RWPE2 (cell line): ENCODE measurements around the gene ZNF385A.
A peak's percentile ranks its signal among the peaks of the same experiment; 100 is the strongest.

Experiments
- ATAC-seq: fragments of 200-7000 bp; cut with Tn5 transposase; 3 replicates; pipeline ENCODE4 v1.9.1; 2021; ENCODE audit warnings: low read depth
- DNase-seq: peaks from one replicate; pipeline ENCODE4 v3.0.0-alpha.2; 2020; ENCODE audit warnings: low spot score
- H3K27ac ChIP-seq: fragments of 450-650 bp; 2 replicates; pipeline ENCODE4 v1.5.1; 2017; ENCODE audit warnings: mild to moderate bottlenecking; ENCODE audit not compliant: poor library complexity, severe bottlenecking
- H3K27me3 ChIP-seq: fragments of 250-450 bp; sonication (Bioruptor Pico); 2 replicates; pipeline ENCODE4 v1.5.1; 2021; ENCODE audit warnings: mild to moderate bottlenecking, moderate library complexity; ENCODE audit not compliant: insufficient read depth, poor library complexity, severe bottlenecking
- H3K36me3 ChIP-seq: fragments of 250-450 bp; sonication (Bioruptor Pico); 2 replicates; pipeline ENCODE4 v1.5.1; 2020; ENCODE audit warnings: low read depth, mild to moderate bottlenecking, moderate library complexity
- H3K4me1 ChIP-seq: fragments of 250-450 bp; sonication (Bioruptor Pico); 2 replicates; pipeline ENCODE4 v1.5.1; 2021; ENCODE audit warnings: mild to moderate bottlenecking, moderate library complexity; ENCODE audit not compliant: insufficient read depth, poor library complexity, severe bottlenecking
- H3K4me3 ChIP-seq: fragments of 250-450 bp; sonication (Bioruptor Pico); 2 replicates; pipeline ENCODE4 v1.5.1; 2021; ENCODE audit warnings: mild to moderate bottlenecking, moderate library complexity; ENCODE audit not compliant: severe bottlenecking
- H3K9me3 ChIP-seq: fragments of 250-450 bp; sonication (Bioruptor Pico); 2 replicates; pipeline ENCODE4 v1.5.1; 2021; ENCODE audit warnings: mild to moderate bottlenecking, moderate library complexity; ENCODE audit not compliant: severe bottlenecking
- CTCF ChIP-seq: fragments of 450-650 bp; IDR thresholded peaks from one replicate; pipeline ENCODE4 v1.5.1; 2017; ENCODE audit warnings: mild to moderate bottlenecking, moderate library complexity; ENCODE audit not compliant: poor library complexity, severe bottlenecking

Gene ZNF385A

GRCh38 chr12:54393743-54394142 is 9.2 kb upstream of the ZNF385A start:
- peaks cover 16% of the 10 kb centered on the region for H3K4me1 ChIP-seq
- ATAC-seq (no peak), DNase-seq (no peak)
- H3K27me3 ChIP-seq, result no peaks in the 10 kb centered on the region
- H3K36me3 ChIP-seq, result peaks cover 47% of the 10 kb centered on the region
- H3K9me3 ChIP-seq, result no peaks in the 10 kb centered on the region
- no peak for TF ChIP-seq CTCF
- H3K4me3 ChIP-seq, result no peak overlapping the region
- H3K27ac ChIP-seq, result peak overlapping the region; percentile 67

DNA sequence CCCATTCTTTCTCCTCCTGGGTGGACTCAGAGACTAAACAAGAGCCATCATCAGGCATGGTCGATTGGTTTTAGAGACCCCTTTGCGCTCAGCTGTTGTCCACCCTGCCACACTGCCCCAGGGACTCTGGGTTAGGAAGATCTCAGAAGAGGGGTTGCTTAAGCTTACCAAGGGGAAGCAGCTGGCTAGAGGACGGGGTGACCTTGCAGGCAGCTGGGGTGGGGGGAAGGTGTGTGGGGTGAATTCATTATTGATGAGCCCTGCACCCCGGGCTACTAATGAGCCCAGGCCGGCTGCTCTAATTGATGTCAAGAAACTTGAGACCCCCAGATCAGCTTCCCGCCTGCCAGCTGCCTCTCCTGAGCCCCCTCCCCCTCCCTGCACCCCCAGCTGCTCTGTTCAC is 8.7 kb upstream of the ZNF385A start:
- Histone ChIP-seq H3K27ac (peak overlapping the region; percentile 67), H3K36me3 (peaks cover 42% of the 10 kb centered on the region), H3K27me3 (no peaks in the 10 kb centered on the region), H3K4me1 (peaks cover 21% of the 10 kb centered on the region), H3K4me3 (no peak overlapping the region), H3K9me3 (no peaks in the 10 kb centered on the region)
- ATAC-seq (no peak), DNase-seq (no peak)
- TF ChIP-seq CTCF, result no peak

DNA sequence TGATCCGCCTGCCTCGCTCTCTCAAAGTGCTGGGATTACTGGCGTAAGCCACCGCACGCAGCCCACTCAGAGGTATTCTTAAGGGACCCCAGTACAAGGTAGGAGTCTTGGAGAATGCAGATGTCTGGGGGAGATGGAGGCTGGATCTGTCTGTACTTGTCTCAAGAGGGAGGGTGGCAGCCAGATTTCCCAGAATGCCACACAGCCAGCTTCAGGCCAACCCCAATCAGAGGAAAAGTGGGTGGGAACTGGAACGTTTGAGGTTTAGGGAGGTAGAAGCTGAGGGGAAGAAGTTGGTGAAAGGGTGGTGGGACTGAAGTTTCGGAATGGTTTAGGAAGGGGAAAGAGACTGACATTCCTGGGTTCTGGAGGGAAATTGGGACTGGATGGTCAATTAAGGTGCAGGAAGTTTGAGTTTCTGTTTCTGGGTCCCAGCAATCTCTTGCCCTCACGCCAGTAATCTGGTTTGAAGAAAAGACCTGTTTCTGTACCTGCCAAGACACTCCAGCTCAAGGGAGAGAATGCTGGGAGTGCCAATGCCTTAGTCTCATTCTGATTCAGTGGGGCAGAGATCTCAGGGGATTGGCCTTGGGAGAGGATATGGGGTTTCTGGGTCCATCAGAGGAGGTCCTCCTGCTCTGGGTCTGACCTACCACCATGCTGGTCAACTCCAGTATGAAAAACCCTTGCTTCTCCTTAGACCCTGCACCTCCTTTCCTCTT is 8.1 kb upstream of the ZNF385A start:
- no peaks in the 10 kb centered on the region for H3K9me3 ChIP-seq
- no peak for TF ChIP-seq CTCF
- no peak for ATAC-seq

GRCh38 chr12:54390668-54391551 is 6.4 kb upstream of the ZNF385A start:
- DNase-seq (no peak), ATAC-seq (peak; percentile 53)
- Histone ChIP-seq H3K4me3 (peak overlapping the region; percentile 81), H3K36me3 (peaks cover 19% of the 10 kb centered on the region), H3K4me1 (peaks cover 30% of the 10 kb centered on the region), H3K27me3 (no peaks in the 10 kb centered on the region), H3K9me3 (no peaks in the 10 kb centered on the region), H3K27ac (peak overlapping the region; percentile 67)
- peak; percentile 44 for TF ChIP-seq CTCF

More for the DNA sequence above, 8.1 kb upstream of the ZNF385A start:
- peaks cover 27% of the 10 kb centered on the region for H3K4me1 ChIP-seq
- DNase-seq, result no peak
- peaks cover 37% of the 10 kb centered on the region for H3K36me3 ChIP-seq
- no peaks in the 10 kb centered on the region for H3K27me3 ChIP-seq
- no peak overlapping the region for H3K4me3 ChIP-seq
- H3K27ac ChIP-seq, result peak overlapping the region; percentile 67
